Stimulated activated CD8-positive, alpha-beta memory T cell treated with anti-CD3 and anti-CD28 coated beads, Interleukin-4, amount 100 ng/mL, for 4 hours (primary cell): ENCODE data around the gene SEMA3A.
"Not testable (repeated sequence)": the region's sequence is repeated elsewhere in the genome, so short reads cannot be mapped to it uniquely, and the experiment has no call there.

Experiments used
- DNase-seq, 2 donors: peaks; one replicate each; pipeline ENCODE4 v3.0.0-alpha.2; 2020; ENCODE audit warnings: low read depth in 2 of 2, low spot score in 1 of 2

The SEMA3A gene

DNA sequence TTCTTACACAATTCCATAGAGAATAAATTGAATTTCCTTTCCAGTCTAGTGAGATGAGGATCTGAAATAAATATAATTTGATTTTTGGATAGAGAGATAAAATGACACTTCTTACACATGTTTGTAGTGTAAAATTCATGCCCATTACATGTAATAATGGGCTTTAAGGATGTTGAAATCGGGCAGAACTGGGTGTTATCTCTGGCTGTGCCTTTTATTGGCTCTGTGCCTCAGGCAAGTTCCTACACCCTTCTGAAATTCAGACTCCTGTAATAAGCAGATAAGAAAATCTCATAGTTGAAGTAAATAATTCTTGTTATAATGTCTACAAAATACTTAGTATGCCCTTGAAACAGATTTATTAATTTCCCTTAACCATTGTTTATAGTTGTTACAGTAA lies 125.6 kb downstream of the SEMA3A start:
- no peak for DNase-seq

GRCh38 chr7:84062489-84062901 lies 132.1 kb downstream of the SEMA3A start:
- not testable (repeated sequence) for DNase-seq

DNA sequence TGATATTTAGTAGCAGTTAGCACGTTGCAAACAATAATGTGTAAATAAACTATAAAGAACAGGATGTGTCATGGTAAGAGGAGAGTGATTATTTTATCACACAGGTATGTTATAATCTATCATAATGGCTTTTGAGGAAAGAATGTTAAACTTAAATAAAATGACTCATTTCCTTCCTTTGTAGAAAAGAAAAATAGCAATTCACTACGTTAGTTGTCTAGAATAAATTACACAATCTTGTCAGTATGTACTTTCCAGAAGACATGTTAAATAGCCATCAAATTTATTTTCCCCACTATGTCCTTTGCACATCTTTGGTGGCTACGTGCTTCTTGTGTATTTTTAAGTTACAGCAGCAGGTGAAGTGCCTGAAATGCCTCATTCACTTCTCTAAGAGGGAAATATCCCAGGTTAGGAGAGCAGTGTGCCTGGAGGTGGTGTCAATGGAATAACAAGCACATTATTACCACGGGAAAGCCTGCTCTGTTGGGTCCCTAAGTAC lies 133.8 kb downstream of the SEMA3A start:
- DNase-seq = no peak

GRCh38 chr7:84060000-84060399 lies 134.6 kb downstream of the SEMA3A start:
- no peak for DNase-seq

DNA sequence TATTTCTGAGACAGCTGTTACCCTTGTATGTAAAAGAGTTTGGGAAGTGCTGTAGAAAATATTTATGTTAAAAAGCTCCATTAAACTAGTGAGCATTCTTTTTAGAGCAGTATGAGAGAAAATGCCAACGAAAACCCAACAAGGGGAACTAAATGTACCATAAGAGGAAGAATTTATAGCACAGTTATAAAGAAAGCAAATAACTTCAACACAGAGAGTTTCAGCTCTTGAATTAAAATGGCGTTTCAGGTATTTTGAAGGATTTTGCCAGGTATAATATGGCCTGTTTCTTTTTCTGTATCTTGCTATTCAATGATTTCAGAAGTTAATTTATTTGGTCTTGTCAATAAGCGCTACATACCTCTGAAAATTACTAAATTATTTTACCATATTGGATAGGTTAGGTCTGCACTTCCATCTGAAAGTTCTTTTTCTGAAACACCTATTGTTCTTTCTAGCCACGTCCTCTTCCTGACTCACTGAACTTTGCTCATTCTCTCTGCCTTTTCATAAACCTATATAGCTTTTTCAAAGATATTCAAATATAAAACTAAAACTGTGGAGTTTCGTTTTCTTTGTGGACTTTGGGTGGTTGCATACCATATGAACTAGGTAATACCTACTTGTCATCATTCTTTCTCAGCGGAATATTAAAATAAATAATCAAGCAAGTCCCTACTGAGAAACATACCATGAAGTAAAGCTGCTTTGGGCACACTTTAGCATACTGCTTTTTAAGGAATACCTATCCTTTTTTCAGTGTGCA lies 136.1 kb downstream of the SEMA3A start:
- no peak for DNase-seq

DNA sequence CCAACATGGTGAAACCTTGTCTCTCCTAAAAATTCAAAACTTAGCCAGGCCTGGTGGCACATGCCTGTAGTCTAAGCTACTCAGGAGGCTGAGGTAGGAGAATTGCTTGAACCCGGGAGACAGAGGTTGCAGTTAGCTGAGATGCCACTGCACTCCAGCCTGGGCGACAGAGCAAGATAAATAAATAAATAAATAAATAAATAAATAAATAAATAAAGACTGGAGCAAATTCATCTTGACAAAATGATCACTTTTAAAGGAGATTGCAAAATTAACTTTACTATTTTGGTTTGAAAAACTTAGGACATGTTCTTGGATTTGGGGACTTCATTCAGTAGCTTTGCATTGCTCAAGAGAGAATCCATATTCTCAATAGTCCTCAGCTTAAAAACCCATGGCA lies 137.0 kb downstream of the SEMA3A start:
- no peak for DNase-seq

GRCh38 chr7:84055904-84056605 lies 138.5 kb downstream of the SEMA3A start:
- no peak for DNase-seq

DNA sequence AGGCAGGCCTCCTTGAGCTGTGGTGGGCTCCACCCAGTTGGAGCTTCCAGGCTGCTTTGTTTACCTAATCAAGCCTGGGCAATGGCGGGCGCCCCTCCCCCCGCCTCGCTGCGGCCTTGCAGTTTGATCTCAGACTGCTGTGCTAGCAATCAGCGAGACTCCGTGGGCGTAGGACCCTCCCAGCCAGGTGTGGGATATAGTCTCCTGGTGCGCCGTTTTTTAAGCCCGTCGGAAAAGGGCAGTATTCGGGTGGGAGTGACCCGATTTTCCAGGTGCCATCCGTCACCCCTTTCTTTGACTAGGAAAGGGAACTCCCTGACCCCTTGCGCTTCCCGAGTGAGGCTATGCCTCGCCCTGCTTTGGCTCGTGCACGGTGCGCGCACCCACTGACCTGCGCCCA lies 139.4 kb downstream of the SEMA3A start:
- not testable (repeated sequence) for DNase-seq

GRCh38 chr7:84049071-84049836 lies 145.3 kb downstream of the SEMA3A start:
- no peak for DNase-seq

- no peak for DNase-seq
Measured at GRCh38 chr7:84047085-84047484, 147.5 kb downstream of the SEMA3A start.

DNA sequence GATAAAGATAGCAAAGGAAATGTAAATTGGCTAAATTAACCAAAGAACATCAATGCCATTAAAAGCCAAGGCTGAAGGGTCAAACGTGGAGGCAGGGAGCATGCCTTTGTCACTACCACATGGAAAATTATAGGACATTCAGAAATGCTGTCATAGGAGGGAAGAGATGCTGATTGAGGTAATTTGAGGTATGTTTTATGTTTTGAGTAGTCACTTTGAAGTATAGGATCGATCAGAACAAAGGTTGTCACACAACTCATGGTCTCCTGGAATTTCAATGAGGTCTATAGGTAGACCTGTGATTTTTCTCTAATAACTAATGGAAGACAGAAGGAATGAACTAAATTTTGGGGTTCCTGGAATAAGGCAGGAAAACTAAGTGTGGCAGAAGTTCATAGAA lies 149.8 kb downstream of the SEMA3A start:
- no peak for DNase-seq

DNA sequence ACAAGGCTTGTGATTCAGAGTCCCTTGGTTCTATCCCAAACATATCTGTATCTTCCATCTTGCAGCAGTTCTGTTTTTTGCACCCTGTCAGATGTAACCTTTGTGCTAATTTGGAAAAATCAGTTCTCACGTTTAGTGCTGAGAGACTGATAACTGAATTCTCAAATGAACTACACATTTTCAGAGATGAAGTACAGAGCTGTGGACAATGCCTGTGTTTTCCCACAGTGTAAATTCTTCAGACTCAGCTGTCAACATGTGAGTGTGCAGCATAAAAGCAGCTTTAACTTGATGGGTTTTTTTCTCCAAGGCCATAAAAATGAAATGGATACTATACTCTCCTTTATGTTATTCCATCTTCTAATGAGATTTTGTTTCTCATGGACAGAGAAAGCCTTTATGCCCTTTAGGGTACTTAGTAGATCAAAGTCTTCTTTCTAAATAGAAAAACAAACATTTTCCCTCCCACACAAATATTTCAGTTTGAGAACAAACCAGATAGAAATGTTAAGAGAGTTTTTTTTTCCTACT lies 150.9 kb downstream of the SEMA3A start:
- DNase-seq = no peak

DNA sequence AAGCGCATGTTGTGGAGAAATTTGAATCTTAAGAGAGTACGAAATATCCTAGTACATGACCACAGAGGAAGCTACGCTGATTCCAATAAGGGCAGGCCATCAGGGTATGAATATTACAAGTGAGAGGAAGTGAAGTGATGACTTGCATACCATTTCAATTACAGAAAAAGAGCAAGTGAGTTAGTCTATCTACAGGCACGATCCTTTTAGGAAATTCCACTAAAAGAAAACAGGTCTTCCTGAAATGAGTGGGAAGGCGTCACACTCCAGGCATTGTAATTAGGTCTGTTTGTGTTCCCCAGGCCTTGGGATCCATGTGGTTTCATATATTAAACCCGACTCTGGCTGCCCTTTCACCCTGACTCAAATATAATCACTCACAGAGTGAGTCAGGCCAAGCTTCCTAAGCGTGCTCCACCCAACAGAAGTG lies 152.5 kb downstream of the SEMA3A start:
- no peak for DNase-seq

DNA sequence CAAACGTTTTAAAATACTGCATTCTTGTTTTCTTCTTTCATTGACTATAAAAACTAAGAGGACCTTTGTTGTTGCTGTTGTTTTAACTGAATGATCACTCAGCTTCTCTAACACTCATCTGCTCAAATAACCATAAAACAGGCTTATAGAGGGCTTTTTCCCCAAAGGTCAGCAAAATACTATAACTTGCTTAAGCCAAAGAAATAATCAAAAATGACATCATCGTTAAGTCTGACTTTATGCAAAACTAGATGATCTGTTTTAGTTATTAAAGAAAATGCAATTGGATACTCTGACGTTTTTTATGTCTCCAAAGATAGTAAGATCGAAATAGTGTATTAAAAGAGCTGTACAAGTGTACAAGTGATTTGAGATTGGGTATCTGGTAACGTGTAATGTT lies 152.9 kb downstream of the SEMA3A start:
- DNase-seq = no peak

DNA sequence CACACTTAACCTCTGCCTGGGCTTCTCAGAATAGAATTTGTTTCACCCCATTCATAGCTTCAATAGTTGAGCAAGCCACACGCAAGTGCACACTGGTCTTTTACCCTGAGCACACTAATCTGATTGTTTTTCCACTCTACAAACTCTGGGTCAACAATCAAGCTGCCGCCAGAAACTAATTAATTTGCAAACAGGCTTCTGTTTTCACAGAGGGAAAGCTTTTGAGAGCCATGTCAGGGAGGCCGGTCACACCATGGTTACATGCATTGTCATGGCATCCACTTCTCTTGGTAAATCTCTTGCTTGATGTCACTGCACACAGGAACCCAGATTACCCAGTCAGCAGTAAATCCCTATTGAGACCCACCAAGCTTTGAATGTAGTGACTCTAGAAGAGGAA lies 154.2 kb downstream of the SEMA3A start:
- DNase-seq = no peak

DNA sequence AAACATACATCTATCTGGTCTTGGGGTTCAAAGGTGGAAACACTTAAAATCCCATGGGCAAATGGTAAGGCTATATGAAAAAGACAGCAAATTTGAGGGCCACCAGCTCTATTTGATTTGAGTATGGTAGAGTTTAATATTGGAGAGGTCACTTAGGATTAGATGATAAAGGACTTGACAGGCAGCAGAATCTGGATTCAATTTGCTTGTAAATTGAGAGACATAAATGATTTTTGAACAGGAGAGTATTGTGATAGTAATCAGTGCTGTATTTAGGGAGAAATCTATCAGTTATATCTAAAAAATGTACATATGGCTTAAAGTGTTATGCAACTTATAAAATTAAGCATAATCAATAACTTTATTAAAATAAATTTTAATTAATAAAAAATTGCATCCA lies 155.2 kb downstream of the SEMA3A start:
- DNase-seq = no peak

DNA sequence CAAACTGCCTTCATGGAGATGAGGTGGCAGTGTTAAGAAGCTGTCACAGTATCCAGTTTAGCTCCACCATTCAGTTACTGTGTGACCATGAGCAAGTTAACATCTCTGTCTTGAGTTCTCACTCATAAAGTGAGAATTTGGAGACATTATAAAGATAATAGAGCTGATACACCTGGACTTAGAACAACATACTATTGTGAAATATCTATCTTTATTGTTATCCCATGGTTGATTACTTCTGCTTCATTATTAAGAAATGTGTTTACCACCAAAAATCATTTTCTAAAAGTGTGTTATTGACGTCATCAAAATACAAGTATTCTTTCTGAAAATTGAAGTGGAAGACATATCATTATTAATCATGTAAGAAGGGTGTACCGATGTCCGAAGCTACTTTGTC lies 166.9 kb downstream of the SEMA3A start:
- no peak for DNase-seq

GRCh38 chr7:84025332-84025927 lies 169.2 kb downstream of the SEMA3A start:
- no peak for DNase-seq

DNA sequence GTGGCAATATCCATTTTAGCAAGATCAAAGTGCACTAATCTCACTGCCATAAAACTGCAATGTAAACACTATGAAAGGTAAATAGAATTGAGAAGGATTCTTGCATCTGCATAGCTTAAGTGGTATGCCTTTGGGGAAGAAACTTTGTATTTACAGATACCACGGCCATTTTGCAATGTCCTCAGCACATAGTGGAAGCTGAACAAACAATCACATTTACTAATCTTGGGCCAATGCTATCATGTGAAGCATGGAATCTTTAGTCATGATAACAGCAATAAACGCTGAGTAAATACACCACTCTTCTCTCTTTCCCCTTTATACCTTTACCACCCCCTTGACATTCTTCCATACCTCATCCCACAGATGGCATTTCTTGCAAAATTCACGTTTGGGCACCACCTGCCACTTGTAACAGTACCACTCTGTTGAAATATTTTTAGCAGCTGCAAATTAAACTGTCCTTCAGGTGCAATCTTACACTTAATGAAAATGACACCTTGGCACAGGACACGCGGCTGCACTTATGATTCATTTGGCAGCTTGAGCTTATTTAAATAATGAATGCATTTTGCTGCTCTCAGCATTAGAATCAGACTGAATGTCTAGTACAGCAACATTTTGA lies 171.8 kb downstream of the SEMA3A start:
- no peak for DNase-seq

- DNase-seq = no peak
Measured at GRCh38 chr7:84022009-84022408, 172.6 kb downstream of the SEMA3A start.
